HG02623 (cell line): ENCODE data around the gene KDM6B.
A peak's percentile ranks its signal among the peaks of the same experiment; 100 is the strongest.

Experiments
- ATAC-seq: cut with Tn5 transposase; IDR thresholded peaks from one replicate; pipeline ENCODE4 v1.9.1; 2021; ENCODE audit warnings: moderate library complexity; ENCODE audit not compliant: unreplicated experiment

KDM6B gene

DNA sequence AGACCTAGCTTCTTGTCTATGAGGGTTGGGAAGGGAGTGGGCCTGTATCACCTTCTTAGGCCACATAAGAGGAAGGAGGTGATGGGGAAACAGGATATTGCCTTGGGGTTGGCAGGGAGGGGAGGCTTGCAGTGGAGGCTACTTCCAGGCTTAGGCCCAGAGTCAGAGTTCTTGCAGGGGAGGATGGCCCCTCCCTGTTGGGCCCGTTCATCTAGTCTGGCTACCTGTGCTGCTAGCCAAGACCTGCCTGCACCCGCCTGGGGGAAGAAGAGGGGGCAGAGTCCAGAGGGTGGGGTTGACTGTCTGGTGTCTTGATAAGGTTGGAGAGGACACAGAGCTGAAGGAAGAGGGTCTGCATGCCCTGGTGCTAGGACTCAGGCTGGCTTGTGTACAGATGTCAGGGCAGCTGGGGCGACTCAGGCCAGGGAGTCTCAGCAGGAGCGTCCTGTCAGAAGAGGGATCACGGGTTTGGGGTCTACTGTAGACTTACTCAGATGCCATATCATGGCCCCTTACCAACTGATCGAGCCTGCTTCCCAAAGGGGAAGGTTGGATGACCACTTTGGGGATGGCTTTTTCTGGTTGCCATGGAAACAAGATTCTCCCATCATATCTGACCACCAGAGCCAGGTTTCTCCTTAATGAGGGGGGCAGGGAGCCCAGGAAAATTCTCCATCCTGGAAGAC lies 5.3 kb downstream of the KDM6B start:
- no peak for ATAC-seq

DNA sequence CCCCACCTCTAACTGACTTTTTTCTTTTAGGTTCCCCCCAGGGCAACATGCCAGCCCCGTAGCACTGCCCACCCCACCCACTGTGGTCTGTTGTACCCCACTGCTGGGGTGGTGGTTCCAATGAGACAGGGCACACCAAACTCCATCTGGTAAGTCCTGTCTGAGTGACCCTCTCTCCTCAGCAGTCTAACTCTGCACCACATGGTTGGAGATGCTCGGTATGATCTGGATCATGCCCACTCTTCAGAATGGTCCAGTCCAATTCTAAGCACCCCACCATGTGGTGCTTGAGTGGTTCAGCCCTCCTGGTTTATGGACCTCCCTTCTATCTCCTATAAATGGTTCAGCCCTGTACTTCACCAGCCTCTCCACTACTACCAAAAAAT lies 5.9 kb downstream of the KDM6B start:
- no peak for ATAC-seq

DNA sequence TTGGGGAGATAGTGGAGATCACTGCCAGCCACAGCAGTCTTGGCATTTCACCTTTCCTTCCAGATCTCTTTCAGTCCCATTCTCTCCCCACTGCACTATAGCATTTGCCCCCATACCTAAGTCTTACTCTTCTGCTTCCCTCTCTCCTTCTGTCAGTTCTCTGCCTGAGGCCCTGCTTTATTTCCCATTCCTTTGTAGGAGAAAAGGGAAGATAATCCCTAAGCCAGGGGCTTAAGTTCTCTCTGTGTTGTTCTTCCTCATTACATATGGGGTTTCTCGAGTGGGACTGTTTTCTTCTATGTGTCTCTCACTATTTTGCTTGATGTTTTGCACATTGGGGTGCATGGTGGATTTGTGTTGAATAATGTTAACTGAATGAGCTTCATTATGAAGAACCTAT lies 6.4 kb downstream of the KDM6B start:
- no peak for ATAC-seq

DNA sequence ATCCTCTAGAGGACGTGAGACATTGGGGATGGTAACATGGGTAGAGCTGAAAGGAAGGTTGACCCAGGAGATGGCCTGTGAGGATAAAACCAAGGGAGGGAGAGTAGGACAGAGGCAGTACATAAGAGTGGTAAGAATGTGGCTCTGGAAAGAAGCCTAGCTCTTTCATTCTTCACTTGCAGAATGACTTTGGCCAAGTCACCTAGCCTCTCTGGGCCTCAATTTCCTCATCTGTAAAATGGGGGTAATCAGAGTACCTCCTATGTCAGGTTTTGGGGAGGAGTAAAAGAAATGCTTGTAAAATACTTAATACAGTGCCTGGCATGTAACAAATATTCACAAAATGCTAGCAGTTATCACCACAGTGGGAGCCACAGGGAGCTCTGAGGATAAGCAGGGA lies 6.9 kb downstream of the KDM6B start:
- no peak for ATAC-seq

DNA sequence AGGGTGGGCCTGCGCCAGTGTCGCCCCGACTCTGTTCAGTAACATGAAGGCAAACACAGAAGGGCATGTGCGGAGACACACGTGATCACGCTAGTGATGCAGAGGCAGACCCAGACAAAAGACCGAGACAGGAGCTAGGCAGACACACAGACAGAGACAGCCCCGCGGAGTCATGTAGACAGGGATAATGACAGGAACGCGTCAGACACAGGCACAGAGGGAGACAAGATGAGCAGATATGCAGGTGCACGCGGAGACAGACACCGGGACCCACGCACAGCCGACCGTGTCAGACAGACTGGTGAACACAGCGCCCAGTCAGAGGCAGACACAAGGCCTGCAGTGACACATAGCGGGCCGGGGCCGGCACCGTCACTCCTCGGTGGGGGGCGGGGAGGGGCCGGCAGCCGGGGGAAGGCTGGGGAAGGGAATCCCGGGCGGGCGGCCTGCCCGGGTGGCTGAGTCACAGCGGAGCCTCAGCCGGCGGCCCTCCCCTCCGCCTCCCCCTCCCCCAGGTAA lies 7.4 kb downstream of the KDM6B start:
- ATAC-seq: no peak

DNA sequence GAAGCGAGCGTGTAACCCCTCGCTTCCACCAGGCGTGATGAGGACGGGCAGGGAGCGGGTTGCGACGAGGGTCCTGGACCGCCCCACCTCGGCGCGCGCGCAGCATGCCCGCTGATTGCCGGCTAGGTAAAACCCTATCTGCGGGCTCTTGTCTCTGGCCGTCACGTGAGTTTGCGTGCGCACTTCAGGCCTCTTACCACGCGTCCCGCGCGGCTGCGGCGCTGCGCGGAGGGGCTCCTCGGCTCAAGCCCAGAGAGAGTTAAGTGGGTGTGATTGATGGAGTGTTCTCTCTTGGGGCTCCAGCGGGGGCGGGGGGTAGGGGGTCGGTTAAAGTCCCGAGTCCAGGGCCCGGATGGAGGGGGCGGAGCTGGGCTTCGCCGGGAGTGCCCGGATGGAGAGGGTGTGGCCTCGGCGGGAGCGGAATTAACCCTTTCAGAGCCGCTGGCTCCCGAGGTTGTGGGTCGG lies 7.9 kb downstream of the KDM6B start:
- ATAC-seq: peak; percentile 23

DNA sequence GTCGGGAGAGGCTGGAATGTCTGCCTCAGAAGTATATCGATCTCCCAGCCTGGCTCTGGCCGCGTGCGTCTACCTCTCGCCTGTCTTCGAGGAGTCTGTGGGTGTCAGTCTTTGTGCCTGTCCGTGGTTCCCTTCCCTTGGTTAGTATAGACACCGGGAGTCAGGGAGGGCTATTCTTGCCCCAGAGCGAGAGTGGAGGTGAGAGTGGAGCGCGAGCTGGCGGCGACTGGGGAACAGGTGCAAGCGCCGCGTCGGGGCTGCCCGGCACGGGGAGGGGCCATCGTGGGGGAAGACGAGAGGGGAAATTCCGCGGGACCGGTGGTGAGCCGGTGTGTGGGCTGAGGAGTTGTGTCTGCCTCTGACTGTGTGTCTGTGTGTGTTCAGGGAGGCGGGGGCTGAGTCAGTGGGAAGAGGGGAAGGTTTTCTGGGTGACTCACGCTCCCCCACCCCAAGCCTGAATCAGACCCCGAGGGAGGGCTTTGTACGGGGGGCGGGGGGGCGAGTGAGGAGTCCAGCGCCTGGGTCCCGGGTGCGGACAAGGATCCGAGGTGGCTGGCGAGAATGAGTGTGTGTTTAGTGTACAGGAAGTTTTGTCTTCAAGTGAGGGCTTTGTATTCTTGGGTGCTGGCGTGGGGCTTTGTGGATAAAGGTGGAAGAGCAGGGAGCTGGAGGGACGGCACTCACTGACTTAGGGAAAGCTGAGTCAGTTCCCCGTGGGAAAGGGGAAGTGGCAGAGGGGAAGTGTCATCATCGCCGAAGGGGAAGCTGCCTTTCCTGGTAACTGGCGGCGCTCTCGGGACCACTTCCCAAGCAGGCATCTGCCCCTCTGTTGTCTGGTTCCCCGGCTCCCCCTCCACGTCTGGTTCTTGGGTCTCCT lies 8.6 kb downstream of the KDM6B start:
- peak; percentile 27 for ATAC-seq

DNA sequence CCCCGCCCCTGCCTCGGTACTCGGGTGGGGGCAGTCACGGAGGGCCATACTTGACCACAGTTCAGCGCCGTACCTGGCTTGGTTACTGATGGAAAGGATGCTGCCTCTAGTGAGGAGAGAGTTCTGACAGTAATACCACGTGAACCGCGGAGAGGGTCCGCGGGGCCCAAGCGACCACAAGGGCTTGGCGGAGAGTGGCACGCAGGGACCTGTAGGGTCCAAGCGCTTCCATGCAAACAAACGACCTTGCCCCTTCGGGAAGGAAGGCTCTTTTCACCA lies 9.2 kb downstream of the KDM6B start:
- no peak for ATAC-seq

DNA sequence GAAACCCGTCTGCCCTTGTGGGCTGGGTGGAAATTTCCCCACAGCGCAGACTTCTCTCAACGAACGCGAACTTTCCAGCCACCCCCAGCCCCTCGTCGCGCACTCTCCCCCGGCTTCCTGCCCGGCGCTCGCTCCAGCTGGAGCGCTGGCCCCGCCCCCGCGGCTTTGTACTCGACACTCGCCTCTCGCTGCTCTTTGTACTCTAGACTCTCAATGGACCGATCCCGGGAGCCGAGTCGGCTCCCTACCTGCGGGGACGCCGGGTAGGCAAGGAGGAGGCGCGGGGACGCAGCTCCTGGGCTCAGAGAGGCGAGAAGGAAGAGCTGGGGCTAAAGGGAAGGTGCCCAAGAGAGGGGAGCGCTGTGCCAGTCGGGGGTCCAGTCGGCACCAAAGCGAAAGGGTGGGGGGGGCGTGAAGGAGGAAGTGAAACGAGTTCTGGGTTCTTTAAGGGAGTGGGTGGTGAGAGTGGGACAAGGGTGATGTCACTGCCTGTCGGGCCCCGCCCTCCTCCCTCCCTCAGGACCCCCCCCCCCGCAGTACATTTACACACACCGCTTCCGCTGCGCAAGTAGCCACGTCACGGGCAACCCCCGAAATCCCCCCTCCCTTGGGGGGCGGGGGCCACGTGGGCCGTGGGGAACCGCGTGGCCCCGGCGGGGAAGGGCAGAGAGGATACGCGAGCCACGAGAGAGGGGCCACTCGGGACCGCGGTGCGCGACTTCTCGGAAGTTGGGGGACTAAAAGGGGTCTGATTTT lies 9.7 kb downstream of the KDM6B start:
- peak; percentile 16 for ATAC-seq

DNA sequence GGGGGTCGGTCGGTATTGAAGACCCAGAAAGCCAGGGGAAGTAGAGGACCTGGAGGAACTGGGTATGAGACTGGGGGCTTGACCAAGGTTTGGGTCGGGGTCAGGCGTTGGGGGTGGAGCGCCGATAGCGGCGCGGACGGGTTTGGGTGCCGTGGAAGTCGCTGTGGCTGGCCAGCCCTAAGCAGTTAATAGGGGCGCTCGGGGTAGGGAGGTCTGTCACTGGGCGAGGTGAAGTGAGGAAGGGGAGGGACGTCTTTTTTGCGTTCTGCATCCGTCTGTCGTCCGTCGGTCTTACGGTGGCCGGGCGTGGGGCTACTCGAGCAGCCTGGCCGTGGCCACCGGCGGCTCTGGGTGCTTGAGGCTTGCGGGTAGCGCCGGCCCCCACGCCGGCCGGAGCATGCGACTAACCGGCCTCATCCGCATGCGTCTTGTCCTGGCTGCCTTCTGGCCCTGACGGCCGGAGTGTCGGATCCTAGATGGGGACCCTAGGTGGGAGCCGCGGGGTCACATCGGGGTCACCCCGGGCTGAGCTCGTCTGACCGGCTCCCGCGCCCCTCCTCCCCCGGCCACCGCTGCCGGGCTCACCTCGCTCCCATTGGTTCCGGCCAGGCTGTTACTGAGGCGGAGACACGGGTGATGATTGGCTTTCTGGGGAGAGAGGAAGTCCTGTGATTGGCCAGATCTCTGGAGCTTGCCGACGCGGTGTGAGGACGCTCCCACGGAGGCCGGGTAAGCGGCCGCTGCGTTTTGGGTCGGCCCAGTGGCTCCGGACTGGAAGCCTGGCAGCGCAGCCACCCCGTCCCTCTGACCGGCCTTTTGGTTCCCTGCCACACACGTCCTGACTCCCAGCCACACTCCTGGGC lies 10.5 kb downstream of the KDM6B start:
- ATAC-seq: peak; percentile 46

DNA sequence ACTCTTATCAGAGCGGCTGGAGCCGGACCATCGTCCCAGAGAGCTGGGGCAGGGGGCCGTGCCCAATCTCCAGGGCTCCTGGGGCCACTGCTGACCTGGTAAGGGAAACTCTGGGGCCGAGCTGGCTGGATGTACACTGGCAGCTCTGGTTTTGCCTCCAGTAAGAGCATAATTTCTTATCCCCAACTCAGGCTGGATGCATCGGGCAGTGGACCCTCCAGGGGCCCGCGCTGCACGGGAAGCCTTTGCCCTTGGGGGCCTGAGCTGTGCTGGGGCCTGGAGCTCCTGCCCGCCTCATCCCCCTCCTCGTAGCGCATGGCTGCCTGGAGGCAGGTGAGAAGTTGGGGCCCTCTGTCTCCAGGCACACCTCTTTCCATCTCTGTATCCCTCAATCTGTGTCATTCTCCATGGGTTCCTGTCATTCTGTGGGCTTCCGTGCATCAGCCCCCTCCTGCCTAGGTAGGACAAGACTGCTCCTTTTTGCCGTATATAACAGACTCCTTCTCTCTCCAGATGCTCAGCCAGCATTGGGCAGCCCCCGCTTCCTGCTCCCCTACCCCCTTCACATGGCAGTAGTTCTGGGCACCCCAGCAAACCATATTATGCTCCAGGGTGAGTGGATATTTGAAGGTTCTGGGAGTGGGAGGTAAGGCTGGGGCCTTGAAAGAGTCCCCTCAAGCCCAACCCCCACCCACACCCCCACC lies 11.5 kb downstream of the KDM6B start:
- ATAC-seq: no peak

DNA sequence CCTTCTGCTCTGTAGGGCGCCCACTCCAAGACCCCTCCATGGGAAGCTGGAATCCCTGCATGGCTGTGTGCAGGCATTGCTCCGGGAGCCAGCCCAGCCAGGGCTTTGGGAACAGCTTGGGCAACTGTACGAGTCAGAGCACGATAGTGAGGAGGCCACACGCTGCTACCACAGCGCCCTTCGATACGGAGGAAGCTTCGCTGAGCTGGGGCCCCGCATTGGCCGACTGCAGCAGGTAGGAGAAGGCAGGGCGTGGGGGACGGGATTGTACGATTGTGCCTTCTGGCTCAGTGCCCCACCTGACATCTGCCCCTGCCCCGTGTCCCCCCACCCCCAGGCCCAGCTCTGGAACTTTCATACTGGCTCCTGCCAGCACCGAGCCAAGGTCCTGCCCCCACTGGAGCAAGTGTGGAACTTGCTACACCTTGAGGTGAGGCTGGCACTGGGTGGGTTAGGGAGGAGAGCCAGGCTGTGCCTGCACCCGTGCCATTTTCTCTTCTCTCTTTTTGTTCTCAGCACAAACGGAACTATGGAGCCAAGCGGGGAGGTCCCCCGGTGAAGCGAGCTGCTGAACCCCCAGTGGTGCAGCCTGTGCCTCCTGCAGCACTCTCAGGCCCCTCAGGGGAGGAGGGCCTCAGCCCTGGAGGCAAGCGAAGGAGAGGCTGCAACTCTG lies 12.2 kb downstream of the KDM6B start:
- no peak for ATAC-seq

DNA sequence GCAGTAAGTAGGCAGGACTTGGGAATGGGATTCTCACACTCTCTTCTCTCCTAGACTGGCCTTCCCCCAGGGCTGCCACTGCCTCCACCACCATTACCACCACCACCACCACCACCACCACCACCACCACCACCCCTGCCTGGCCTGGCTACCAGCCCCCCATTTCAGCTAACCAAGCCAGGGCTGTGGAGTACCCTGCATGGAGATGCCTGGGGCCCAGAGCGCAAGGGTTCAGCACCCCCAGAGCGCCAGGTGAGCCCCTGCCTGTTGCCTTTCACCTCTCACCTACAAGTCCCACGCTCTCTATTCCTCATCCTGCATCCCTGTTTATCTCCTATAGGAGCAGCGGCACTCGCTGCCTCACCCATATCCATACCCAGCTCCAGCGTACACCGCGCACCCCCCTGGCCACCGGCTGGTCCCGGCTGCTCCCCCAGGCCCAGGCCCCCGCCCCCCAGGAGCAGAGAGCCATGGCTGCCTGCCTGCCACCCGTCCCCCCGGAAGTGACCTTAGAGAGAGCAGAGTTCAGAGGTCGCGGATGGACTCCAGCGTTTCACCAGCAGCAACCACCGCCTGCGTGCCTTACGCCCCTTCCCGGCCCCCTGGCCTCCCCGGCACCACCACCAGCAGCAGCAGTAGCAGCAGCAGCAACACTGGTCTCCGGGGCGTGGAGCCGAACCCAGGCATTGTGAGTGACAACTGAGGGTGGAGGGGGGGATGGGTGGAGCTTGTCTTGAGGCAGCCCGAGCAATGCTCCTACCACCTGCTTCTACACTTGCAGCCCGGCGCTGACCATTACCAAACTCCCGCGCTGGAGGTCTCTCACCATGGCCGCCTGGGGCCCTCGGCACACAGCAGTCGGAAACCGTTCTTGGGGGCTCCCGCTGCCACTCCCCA lies 13.0 kb downstream of the KDM6B start:
- no peak for ATAC-seq

DNA sequence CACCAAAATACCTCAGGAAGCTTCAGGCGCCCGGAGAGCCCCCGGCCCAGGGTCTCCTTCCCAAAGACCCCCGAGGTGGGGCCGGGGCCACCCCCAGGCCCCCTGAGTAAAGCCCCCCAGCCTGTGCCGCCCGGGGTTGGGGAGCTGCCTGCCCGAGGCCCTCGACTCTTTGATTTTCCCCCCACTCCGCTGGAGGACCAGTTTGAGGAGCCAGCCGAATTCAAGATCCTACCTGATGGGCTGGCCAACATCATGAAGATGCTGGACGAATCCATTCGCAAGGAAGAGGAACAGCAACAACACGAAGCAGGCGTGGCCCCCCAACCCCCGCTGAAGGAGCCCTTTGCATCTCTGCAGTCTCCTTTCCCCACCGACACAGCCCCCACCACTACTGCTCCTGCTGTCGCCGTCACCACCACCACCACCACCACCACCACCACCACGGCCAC lies 14.1 kb downstream of the KDM6B start:
- ATAC-seq: no peak

DNA sequence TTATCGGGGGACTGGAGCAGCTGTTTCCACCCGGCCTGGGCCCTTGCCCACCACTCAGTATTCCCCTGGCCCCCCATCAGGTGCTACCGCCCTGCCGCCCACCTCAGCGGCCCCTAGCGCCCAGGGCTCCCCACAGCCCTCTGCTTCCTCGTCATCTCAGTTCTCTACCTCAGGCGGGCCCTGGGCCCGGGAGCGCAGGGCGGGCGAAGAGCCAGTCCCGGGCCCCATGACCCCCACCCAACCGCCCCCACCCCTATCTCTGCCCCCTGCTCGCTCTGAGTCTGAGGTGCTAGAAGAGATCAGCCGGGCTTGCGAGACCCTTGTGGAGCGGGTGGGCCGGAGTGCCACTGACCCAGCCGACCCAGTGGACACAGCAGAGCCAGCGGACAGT lies 14.7 kb downstream of the KDM6B start:
- no peak for ATAC-seq

DNA sequence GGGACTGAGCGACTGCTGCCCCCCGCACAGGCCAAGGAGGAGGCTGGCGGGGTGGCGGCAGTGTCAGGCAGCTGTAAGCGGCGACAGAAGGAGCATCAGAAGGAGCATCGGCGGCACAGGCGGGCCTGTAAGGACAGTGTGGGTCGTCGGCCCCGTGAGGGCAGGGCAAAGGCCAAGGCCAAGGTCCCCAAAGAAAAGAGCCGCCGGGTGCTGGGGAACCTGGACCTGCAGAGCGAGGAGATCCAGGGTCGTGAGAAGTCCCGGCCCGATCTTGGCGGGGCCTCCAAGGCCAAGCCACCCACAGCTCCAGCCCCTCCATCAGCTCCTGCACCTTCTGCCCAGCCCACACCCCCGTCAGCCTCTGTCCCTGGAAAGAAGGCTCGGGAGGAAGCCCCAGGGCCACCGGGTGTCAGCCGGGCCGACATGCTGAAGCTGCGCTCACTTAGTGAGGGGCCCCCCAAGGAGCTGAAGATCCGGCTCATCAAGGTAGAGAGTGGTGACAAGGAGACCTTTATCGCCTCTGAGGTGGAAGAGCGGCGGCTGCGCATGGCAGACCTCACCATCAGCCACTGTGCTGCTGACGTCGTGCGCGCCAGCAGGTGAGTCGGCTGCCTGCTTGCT lies 15.2 kb downstream of the KDM6B start:
- ATAC-seq: no peak

DNA sequence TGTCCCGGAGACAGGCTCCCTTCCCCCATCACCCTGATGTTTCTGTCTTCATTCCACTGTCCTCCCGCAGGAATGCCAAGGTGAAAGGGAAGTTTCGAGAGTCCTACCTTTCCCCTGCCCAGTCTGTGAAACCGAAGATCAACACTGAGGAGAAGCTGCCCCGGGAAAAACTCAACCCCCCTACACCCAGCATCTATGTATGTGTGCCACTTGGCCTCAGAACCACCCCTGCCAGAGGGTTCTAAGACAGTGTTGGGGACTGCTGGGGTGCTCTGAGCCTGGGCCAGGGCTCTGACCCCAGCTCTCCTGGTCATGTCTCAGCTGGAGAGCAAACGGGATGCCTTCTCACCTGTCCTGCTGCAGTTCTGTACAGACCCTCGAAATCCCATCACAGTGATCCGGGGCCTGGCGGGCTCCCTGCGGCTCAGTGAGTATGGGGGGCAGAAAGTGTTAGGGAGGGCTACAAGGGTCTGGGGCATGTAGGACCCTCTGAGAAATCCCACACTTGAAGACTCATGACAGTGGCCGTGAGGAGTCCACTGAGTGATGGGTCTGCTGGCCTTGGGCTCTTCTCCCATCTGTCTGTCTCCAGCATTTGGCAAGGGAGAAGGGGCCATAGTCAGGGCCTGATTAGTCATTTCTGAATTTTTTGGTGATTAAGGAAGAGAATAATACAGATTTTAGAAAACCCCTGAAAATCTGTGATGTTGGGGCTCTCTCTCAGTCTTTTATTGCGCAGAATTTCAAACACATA lies 15.9 kb downstream of the KDM6B start:
- ATAC-seq: no peak
